DMS53 treated with DMSO at 0.1 percent for 48 hours (cell line): ENCODE measurements around the gene GFPT2.

Experiments
- DNase-seq: peaks from one replicate; lab custom pipeline; 2025; ENCODE audit not compliant: unreplicated experiment; lab: John Stamatoyannopoulos, UW

Gene GFPT2

GRCh38 chr5:180334751-180335613 is 18.2 kb downstream of the GFPT2 start:
- DNase-seq = no peak

DNA sequence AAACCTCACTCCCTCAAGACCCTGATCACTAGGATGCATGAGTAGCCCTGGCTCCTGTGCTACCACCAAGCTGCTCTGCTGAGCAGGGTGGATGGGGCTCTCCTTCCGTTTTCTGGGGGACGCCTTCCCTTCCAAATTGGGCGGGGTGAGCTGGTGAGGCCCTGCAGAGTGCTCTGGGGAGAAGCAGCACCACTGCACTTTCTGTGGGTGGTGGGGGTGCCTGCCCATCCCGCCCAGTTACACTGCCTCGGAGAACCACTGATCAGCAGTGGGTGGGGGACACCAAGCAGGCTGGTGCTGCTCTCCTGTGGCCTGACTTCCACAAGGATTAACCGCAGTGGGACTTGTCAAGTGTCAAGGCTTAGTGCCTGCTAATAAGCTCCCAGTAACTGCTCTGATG is 19.0 kb downstream of the GFPT2 start:
- no peak for DNase-seq

DNA sequence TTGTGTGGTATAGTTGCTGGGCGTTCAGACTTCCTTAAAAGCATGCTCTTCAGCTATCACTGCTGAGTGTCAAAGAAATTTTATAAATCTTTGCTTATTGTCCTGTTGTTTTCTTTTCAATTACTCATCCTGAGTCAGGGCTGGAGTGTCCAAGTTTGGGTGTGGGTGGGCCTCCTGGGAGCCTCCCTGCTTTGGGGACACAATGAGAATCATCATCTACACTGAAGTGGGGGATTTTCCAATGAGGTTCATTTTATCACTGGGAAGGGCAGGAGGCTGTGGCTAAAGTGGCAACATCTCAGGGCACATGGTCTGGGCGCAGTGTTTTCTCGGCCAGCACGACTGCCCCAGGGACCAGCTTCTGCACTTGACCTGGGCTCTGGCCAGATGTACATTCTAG is 19.5 kb downstream of the GFPT2 start:
- DNase-seq = no peak

DNA sequence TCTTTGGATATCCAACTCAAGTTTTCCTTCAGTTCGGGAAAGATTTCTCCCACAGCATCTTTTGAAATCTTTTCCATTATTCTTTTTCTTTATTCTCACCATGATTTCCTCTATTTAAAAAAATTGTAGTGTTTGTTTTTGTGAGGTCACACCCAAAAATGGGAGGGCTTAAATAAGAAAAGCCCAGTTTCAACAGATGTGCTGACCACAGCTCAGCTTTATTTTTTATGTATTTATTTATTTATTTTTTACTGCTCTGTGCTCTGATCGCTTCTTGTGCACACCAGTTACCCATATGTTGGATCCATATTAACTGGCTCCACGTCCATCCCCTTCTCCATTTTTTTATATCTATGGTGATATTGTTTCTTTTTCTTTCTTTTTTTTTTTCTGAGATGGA is 20.3 kb downstream of the GFPT2 start:
- no peak for DNase-seq

DNA sequence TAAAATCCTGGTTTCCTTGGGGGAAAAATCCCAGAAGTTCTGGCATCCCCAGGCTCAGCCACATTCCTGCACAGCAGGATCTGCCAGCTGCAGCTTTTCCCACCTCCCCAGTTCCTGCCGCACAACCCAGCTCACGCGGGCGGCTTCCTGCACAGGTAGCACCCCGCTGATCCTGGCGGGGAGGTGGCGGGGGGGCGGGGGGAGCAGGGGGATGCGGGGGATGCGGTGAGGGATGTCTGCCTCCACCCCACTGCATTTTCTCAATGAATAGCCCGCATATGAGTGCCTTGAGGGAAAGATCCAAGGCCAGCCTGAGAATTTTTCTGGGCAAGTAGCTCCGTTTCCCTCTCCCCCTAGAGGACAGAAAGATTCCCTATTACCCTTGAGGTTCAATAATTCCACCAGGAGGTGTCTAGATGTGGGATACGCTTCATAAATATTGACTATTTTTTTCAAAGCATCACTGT is 21.1 kb downstream of the GFPT2 start:
- no peak for DNase-seq

GRCh38 chr5:180331647-180331950 is 21.5 kb downstream of the GFPT2 start:
- DNase-seq = no peak

DNA sequence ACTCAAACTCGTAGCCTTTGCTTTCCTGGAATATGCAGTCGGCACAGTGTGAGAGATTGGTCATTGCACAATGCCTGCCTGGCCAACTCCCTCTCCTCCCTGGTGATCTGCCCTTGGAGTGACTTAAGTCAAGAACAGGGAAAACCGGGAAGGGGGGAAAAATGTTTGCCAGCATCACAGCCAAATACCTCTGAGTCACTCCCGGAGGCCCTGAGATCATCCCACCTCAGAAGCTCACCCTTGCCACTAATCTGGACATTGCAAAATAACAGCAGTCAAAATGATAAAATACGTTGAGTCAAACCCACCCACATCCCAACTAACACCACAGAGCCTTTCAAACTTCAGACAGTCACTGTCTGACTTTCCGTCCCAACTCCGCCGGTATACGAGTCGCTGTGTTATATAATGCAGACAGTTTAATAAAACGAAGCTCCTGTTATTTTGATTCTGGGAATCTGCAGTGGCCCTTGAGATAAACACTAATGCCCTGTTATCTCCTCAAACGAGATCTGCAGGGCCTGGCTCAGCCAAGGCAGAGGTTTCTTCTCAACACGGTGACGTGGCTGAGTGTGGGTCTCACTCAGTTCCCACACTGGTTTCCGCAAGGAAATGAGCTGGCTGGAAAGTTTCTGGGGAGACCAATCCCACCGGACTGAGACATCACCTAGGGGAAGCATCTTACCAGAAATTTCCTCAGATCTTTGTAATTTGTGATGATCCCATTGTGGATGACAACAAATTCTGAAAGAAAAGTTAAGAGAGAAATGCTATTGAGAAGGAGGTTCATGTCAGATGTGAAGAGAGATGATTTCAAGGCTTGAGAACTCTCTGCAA is 22.1 kb downstream of the GFPT2 start:
- no peak for DNase-seq

GRCh38 chr5:180330270-180330648 is 22.9 kb downstream of the GFPT2 start:
- DNase-seq = no peak

- DNase-seq = no peak
Observed at GRCh38 chr5:180329606-180330269, 23.4 kb downstream of the GFPT2 start.

GRCh38 chr5:180329138-180329435 is 24.0 kb downstream of the GFPT2 start:
- no peak for DNase-seq

DNA sequence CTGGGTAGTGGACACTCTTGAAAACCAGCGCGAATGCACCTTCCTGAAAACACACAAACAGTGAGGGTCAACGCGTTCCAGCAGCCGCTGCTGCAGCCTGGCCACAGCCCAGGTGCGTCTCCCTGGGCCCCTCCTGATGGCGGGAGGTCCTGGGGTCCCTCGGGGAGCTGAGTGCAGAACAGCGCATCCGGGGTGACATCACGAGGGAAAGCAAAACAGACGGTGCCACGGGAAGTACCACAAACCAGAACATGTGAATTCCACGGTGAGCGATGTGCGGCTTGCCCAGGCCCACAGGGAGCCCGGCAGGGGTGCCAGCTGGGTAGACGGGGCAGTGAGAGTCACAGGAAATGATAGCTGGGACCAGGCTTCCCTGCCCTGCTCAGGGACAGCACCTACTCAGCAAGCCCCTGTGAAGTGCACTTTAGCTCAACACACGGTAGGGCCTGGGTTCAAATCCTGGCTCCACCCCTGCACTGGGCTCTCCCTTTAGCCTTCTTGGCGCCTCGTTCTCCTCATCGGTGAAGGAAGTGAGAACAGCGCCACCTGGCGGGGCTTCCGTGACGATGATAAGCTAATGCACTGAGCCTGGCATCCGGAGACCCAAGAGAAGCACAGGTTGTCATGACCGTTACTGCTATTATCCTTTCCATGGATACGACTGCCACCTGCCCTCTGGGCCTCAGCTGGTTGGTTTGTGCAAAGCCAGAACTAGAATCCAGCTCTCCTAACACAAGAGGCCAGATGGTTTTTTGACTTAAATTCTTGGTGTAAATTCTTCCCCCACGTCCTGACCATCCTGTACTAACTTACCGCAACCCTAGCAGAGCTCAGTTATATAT is 24.6 kb downstream of the GFPT2 start:
- DNase-seq = peak; percentile 75

DNA sequence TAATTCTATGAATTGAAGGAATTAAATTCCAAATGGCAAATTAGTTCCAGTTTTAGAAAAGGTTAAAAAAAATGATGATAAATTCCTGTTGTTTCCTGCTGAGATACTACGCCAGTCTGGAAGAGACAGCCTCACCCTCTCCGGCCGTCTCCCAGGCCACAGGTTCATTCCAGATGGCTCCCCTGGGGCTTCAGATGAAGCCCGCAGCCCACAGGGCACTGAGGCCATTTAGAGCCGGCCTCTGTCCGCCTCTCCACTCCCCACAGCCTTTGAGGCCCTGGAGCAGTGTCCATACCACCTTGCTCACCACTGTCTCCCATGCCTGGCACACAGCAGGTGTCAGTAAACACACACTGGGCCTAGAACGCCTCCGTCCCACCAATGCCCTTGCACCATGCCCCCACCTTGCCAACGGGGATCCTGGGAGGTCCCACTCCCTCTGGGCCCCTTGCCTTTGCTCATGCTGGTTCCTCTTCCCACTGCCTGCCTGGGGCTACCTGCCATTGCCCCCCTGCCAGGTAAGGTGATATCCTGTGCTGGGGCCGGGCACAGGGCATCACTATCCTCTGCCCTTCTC is 26.1 kb downstream of the GFPT2 start:
- no peak for DNase-seq

GRCh38 chr5:180324601-180324950 is 28.6 kb downstream of the GFPT2 start:
- DNase-seq = no peak

DNA sequence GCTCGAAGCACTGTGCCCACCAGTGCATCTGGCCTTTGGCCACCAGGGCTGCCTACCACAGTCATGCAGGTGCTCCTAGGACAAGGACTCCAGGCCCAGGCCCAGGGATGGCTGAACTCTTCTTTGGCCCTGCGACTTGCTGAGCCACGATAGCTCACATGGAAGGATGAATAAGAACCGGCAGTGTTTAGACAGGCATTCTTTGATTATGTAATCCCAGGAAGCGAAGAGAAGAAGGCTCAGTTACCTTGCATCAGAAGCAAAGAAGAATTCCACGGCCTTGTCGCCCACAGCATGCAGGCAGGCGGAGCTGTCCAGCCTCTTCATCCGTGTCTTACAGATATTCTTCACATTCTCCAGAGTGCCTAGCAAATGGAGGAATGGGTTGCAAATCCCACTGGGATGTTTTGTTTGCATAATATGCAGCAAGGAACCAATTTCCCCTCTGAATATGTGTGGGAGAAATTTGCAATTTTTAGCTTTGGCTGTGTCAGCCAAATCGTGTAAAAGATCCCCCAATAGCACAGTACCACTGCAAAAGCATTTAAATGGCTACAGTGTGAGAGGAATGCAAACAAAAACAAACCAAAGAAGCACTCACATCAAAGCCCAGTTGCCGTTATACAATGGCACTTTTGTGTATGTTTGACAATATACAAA is 29.1 kb downstream of the GFPT2 start:
- DNase-seq = no peak

DNA sequence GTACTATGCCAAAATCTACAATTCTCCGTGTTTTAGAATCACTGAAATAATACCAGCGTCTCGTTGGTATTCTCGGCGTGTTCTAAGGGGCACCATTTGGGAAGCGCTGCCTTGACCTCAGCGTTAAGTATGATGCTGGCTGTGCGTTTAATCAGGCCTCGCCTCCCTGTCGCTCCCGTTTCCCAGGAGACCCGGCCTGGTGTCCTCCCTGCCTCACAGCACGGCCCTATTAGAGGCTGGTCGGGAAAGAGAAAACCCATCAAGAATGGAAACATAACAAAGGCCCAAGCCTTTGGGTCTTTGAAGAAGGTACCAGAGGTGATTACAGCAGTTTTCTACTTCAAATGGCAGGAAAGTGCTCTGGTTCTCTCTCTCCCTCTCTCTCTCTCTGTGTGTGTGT is 30.0 kb downstream of the GFPT2 start:
- no peak for DNase-seq

- DNase-seq = no peak
Observed at GRCh38 chr5:180318456-180319089, 34.6 kb downstream of the GFPT2 start.

GRCh38 chr5:180316586-180316985 is 36.5 kb downstream of the GFPT2 start:
- DNase-seq = no peak

DNA sequence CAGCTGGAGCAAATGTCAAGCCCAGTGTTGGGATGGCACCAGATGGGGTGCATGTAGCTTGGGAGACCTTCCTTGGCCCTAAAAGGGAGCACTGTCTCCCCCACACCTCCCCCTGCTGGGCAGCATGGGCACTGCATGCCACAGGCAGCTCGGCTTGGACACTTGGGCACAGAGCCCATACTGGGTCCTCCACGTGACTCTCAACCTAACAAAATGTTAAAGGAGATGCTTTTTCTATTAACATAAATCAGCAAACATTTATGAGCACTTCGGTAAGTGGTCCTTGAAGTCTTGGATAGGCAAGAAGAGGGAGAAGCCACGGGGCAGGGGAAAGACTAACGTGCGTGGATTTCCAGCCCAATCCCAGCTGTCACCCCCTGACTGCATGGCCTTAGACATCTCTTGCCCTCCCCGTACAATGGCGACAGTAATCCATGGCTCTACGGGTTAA is 37.3 kb downstream of the GFPT2 start:
- DNase-seq = no peak

DNA sequence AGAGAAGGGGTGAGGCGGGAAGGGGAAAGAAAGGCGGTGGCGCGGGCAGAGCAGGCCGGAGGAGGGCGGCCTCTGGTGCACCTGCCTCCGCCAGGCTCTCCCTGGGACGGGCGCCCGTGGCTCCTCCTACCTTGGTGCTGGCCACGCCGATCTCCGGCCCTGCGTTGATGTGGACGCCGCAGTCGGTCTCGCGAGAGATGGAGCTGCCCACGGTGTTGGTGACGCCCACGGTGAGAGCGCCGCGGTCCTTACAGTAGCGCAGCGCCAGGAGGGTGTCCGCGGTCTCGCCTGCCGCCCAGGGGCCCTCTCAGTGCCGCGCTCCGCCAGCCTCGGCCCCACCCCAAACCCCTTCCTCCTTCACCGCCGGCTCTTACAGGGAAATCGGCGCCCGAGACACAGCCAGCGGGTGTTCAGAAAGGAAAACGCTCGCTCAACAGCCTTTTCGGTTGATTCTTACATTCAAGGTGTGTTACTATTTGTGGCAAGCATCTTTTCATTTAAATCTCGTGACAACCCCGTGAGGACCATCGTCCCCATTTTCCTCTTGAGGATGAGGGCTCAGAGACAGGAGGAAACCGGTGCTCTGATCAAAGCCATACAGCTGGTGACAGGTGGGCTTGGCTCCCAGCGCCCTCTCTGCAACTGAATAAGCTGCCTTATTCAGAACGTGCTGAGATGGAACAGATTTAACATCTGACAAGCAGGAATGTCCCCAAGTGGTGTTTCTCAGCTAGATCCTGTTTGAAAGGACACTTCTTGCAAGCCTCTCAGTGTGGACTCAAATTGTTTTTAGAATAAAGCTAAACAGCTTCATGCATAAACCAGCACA is 39.2 kb downstream of the GFPT2 start:
- DNase-seq = peak; percentile 87
